ENCODE results near the gene HOXA11. TPM values are rescaled to one million over a fixed set of nuclear protein-coding genes. Genes with fewer than 3 reads are reported as not detected.

HOXA11 gene
- total RNA-seq, 1 experiment from 2014 or later = not detected

DNA sequence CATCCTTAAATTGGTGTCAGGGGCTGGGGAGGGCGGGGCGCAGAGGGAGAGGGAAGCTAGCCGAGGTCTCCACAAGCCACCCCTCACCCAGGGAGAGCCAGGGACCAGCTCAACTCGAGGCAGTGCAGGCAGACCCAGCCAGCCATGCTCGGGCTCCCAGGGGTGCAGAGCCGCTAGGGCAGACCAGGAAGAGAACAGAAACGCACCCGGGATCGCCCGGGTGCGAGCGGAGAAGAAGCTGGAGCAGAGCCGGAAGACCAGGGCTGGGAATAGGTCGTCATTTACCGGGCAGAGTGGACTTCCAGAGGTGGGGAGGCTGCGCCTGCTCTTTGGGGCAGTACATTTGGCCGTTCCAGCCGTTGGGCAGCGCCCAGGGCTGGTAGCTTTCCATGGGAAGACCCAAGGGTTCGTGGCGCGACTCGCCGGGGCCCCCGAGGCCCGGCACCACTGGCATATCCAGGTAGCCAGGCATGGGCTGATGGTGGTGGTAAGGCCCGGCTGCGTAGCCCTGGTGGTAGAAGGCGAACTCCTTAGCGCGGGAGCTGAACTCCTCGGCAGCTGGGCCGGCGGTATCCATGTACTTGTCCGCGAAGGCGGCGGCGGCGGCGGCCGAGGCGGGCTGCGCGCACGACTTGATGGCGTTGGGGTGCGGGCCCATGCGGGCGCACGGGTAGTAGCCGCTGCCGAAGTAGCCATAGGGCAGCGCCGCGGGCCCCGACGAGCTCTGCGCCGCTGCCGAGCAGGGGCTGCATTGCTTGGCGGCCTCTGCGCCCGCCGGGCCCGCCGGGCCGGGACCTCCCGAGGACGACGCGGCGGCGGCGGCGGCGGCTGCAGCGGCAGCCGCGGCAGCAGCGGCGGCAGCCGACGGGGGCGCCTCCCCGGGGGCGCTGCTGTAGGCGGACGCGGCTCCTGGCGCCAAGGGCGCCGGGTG, 14.1 kb upstream of the HOXA11 start (continued):
- TF ChIP-seq, protein P1, sequence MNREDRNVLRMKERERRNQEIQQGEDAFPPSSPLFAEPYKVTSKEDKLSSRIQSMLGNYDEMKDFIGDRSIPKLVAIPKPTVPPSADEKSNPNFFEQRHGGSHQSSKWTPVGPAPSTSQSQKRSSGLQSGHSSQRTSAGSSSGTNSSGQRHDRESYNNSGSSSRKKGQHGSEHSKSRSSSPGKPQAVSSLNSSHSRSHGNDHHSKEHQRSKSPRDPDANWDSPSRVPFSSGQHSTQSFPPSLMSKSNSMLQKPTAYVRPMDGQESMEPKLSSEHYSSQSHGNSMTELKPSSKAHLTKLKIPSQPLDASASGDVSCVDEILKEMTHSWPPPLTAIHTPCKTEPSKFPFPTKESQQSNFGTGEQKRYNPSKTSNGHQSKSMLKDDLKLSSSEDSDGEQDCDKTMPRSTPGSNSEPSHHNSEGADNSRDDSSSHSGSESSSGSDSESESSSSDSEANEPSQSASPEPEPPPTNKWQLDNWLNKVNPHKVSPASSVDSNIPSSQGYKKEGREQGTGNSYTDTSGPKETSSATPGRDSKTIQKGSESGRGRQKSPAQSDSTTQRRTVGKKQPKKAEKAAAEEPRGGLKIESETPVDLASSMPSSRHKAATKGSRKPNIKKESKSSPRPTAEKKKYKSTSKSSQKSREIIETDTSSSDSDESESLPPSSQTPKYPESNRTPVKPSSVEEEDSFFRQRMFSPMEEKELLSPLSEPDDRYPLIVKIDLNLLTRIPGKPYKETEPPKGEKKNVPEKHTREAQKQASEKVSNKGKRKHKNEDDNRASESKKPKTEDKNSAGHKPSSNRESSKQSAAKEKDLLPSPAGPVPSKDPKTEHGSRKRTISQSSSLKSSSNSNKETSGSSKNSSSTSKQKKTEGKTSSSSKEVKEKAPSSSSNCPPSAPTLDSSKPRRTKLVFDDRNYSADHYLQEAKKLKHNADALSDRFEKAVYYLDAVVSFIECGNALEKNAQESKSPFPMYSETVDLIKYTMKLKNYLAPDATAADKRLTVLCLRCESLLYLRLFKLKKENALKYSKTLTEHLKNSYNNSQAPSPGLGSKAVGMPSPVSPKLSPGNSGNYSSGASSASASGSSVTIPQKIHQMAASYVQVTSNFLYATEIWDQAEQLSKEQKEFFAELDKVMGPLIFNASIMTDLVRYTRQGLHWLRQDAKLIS (CRISPR knock-in tag; IDR thresholded peaks at IDR 0.05; ENCODE audit: borderline replicate concordance) = no peak
- TF ChIP-seq, protein P2, sequence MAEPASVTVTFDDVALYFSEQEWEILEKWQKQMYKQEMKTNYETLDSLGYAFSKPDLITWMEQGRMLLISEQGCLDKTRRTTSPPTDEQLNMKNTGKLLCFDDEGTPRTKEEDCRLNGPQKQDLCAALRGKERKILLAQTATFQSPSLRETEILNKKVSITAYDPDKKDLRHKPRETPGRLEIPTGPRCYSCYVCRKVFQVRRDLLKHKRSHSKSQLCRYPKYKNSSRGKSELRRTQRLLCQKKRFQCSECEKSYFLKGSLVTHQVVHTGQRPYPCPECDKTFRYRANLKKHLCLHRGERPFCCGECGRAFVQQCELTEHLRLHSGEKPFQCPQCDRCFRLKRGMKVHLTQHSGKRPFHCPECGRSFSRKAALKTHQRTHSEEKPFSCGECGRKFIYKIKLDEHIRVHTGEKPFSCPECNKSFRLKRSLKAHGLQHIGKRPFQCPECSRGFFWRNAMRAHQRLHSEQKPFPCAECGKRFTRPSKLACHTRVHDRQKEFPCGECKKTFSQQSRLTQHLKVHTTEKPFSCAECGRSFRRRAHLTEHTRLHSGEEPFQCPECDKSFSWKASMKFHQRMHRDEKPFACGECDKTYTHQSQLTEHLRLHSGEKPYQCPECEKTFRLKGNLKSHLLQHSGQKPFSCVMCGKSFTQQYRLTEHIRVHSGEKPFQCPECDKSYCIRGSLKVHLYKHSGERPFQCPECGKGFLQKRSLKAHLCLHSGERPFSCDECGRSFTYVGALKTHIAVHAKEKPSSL (CRISPR knock-in tag; conservative IDR thresholded peaks at IDR 0.05) = no peak
- no peak for TF ChIP-seq ZSCAN18 (CRISPR knock-in tag; IDR thresholded peaks at IDR 0.05)
- TF ChIP-seq, protein P3, sequence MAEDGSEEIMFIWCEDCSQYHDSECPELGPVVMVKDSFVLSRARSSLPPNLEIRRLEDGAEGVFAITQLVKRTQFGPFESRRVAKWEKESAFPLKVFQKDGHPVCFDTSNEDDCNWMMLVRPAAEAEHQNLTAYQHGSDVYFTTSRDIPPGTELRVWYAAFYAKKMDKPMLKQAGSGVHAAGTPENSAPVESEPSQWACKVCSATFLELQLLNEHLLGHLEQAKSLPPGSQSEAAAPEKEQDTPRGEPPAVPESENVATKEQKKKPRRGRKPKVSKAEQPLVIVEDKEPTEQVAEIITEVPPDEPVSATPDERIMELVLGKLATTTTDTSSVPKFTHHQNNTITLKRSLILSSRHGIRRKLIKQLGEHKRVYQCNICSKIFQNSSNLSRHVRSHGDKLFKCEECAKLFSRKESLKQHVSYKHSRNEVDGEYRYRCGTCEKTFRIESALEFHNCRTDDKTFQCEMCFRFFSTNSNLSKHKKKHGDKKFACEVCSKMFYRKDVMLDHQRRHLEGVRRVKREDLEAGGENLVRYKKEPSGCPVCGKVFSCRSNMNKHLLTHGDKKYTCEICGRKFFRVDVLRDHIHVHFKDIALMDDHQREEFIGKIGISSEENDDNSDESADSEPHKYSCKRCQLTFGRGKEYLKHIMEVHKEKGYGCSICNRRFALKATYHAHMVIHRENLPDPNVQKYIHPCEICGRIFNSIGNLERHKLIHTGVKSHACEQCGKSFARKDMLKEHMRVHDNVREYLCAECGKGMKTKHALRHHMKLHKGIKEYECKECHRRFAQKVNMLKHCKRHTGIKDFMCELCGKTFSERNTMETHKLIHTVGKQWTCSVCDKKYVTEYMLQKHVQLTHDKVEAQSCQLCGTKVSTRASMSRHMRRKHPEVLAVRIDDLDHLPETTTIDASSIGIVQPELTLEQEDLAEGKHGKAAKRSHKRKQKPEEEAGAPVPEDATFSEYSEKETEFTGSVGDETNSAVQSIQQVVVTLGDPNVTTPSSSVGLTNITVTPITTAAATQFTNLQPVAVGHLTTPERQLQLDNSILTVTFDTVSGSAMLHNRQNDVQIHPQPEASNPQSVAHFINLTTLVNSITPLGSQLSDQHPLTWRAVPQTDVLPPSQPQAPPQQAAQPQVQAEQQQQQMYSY (CRISPR knock-in tag; IDR thresholded peaks at IDR 0.05) = no peak
- no peak for TF ChIP-seq RORB (CRISPR knock-in tag; IDR thresholded peaks at IDR 0.05)

- Mint-ChIP-seq H3K4me1 (peaks cover 26% of the 10 kb centered on the region), H3K36me3 (no peaks in the 10 kb centered on the region), H3K9me3 (no peaks in the 10 kb centered on the region), H3K4me3 (no peak overlapping the region; the same call in 1 of the 2 replicates), H3K27ac (no peak overlapping the region), H3K27me3 (ENCODE audit: low read depth) (peaks cover 96% of the 10 kb centered on the region)
- POLR2A ChIA-PET = interaction anchor here (1.4 kb wide), 1 partner anchor 51 kb away, joined by 3 read pairs; no protein-coding TSS in a partner anchor
- ATAC-seq (no peak), DNase-seq (ENCODE audit: low spot score) (no peak)
- CTCF ChIA-PET = interaction anchor here (1.3 to 2.5 kb wide), 6 partner anchors 11 to 576 kb away, joined by 3 to 20 read pairs (median 10); partner anchors contain the start of gene HOXA5
- TF ChIP-seq FOXP4 (CRISPR knock-in tag; IDR thresholded peaks at IDR 0.05) = no peak
- no peak for TF ChIP-seq MXD4 (CRISPR knock-in tag; IDR thresholded peaks at IDR 0.05; ENCODE audit: borderline replicate concordance)
- no peak for TF ChIP-seq MLX (CRISPR knock-in tag; IDR thresholded peaks at IDR 0.05)
- no peak for TF ChIP-seq E2F1 (CRISPR knock-in tag; IDR thresholded peaks at IDR 0.05)
- TF ChIP-seq ZNF263 (CRISPR knock-in tag; IDR thresholded peaks at IDR 0.05; ENCODE audit: low read depth) = no peak
- TF ChIP-seq TCF7 (CRISPR knock-in tag; IDR thresholded peaks at IDR 0.05; ENCODE audit: low read depth) = no peak
- TF ChIP-seq HMGA2 (CRISPR knock-in tag; IDR thresholded peaks at IDR 0.05) = no peak
- TF ChIP-seq, protein P4, sequence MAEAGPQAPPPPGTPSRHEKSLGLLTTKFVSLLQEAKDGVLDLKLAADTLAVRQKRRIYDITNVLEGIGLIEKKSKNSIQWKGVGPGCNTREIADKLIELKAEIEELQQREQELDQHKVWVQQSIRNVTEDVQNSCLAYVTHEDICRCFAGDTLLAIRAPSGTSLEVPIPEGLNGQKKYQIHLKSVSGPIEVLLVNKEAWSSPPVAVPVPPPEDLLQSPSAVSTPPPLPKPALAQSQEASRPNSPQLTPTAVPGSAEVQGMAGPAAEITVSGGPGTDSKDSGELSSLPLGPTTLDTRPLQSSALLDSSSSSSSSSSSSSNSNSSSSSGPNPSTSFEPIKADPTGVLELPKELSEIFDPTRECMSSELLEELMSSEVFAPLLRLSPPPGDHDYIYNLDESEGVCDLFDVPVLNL (CRISPR knock-in tag; IDR thresholded peaks at IDR 0.05; ENCODE audit: borderline replicate concordance, low read depth) = no peak
Measured at GRCh38 chr7:27198138-27198841, 13.3 kb upstream of the HOXA11 start.

Data from WTC11 (cell line).